AG04450 (cell line): ENCODE measurements around the gene PER2. TPM values are rescaled to one million over a fixed set of nuclear protein-coding genes. Genes with fewer than 3 reads are reported as not detected.
"Not testable (repeated sequence)": the region's sequence is repeated elsewhere in the genome, so short reads cannot be mapped to it uniquely, and the experiment has no call there.

ENCODE experiments used
- CTCF ChIA-PET: fragments of 300-600, 350-600 bp; formaldehyde crosslinking; extraction: SDS; loops from one replicate; lab custom pipeline; 2022; ENCODE audit warnings: antibody characterized with exemption, inconsistent platforms; lab: Charles Lee
- POLR2A ChIA-PET: fragments of 350-600 bp; formaldehyde crosslinking; extraction: SDS; loops from one replicate; lab custom pipeline; 2021; ENCODE audit warnings: antibody characterized with exemption, inconsistent platforms; lab: Yijun Ruan, JAX
- DNase-seq: peaks from one replicate; pipeline ENCODE4 v3.0.0-alpha.2; 2011; ENCODE audit warnings: low read depth, low spot score
- H3K27ac ChIP-seq: one replicate; pipeline ENCODE4 v1.5.1; 2012; ENCODE audit warnings: low read depth, low read length, control low read depth
- H3K27me3 ChIP-seq: one replicate; pipeline ENCODE4 v1.6.0; 2012; ENCODE audit warnings: low read length; ENCODE audit not compliant: control insufficient read depth, insufficient read depth
- H3K4me3 ChIP-seq: 2 replicates; pipeline ENCODE4 v1.5.1; 2011; ENCODE audit warnings: mild to moderate bottlenecking, low read depth, low read length, control low read depth
- H3K9me3 ChIP-seq: 2 replicates; pipeline ENCODE4 v1.5.1; 2012; ENCODE audit warnings: low read length; ENCODE audit not compliant: control insufficient read depth, insufficient read depth
- polyA plus RNA-seq: library from polyadenylated mRNA; depleted of rRNA; stranded (reverse); fragments of >200 nt; gene quantifications from 2 replicates; pipeline ENCODE4 v1.2.3, GENCODE V29; 2011
- TF ChIP-seq, protein P1 (sequence below): IDR thresholded peaks from 2 replicates; pipeline ENCODE4 v1.5.1; 2011; ENCODE audit warnings: low read depth, low read length, control low read depth, inconsistent platforms

Gene PER2
- polyA plus RNA-seq, 1 experiment, result 1.9 TPM

DNA sequence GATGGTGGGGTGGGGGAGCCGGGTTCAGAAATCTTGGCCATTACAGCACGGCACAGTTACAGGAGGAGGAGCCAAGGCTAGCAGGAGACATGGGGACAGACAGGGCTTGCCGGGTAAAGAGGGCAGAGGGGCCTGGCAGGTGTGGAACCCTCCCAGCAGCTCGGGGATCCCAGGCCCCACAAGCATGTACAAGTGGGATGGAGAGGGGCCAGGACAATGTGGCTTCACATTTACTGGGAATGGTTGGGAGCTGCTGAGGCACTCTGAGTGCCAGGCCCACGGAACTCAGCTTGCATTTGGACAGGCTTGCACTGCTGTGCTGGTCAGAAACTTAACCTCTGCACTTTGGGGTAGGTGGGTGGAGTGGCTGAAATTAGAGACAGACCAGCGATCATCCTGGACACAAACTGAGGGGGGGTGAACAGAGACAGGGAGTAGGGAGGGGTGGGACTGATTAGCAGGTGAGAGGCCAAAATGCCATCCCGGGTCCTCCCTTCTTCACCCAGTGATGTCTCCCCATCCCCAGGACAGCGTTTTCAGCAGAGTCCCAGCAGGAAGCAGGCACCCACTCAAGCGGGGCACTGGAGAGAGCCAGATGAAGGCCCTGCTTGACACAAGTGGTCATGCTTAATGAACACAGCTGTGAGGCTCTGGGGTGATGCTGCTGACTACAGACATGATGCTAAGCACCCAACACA, 9.6 kb downstream of the PER2 start:
- DNase-seq, result no peak
- POLR2A ChIA-PET, result interaction anchor here (0.7 kb wide), 1 partner anchor 348 kb away, joined by 5 read pairs; no protein-coding TSS in a partner anchor

GRCh38 chr2:238277695-238278094, 10.7 kb downstream of the PER2 start:
- H3K27me3 ChIP-seq, result no peaks in the 10 kb centered on the region
- TF ChIP-seq, protein P1, sequence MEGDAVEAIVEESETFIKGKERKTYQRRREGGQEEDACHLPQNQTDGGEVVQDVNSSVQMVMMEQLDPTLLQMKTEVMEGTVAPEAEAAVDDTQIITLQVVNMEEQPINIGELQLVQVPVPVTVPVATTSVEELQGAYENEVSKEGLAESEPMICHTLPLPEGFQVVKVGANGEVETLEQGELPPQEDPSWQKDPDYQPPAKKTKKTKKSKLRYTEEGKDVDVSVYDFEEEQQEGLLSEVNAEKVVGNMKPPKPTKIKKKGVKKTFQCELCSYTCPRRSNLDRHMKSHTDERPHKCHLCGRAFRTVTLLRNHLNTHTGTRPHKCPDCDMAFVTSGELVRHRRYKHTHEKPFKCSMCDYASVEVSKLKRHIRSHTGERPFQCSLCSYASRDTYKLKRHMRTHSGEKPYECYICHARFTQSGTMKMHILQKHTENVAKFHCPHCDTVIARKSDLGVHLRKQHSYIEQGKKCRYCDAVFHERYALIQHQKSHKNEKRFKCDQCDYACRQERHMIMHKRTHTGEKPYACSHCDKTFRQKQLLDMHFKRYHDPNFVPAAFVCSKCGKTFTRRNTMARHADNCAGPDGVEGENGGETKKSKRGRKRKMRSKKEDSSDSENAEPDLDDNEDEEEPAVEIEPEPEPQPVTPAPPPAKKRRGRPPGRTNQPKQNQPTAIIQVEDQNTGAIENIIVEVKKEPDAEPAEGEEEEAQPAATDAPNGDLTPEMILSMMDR, result no peak
- no peak overlapping the region for H3K4me3 ChIP-seq
- no peak overlapping the region for H3K27ac ChIP-seq
- CTCF ChIA-PET, result interaction anchor here (0.5 to 3.2 kb wide), 2 partner anchors 13 to 503 kb away, joined by 3 to 16 read pairs; no protein-coding TSS in a partner anchor
- H3K9me3 ChIP-seq, result no peaks in the 10 kb centered on the region
- POLR2A ChIA-PET, result no interaction called here
- no peak for DNase-seq

More for the DNA sequence above, 9.6 kb downstream of the PER2 start:
- CTCF ChIA-PET, result interaction anchor here (1.0 to 1.6 kb wide), 2 partner anchors 15 to 23 kb away, joined by 4 read pairs; no protein-coding TSS in a partner anchor
- Histone ChIP-seq H3K4me3 (no peak overlapping the region), H3K27ac (no peak overlapping the region), H3K27me3 (no peaks in the 10 kb centered on the region), H3K9me3 (no peaks in the 10 kb centered on the region)
- TF ChIP-seq, protein P1, result no peak

DNA sequence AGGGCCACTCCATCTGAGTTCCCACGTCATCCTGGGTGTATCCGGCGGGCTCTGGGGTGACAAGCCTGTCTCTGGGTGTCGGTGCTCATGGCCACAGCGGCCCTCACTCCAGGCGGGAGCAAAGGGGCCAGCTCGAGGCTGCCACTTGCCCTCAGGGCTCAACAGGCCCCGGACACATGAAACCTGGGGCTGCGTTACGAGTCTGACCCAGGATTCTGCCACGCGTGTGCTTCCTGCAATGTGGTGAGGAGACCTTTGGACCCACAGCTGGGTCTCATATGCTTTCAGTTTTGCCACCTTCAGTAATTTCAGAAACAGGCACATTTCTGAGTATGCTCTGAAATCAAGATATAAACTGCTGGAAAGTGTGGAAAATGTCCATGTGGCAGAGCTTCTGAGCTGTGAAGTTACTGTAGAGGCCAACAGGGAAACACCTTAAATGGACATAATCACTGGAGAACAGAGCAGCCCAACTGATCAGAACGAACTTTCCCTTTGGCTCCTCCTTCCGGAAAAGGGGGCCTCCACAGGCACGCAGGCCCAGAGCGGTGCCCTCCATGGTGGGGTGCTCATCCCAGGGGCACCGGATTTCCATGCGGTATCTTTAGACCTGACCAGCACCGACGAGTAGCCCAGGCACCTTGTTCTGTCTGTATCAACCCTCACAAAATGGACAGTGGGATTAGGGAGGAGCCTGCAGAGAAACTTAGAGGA, 14.1 kb downstream of the PER2 start:
- ChIA-PET CTCF (interaction anchor here (0.9 to 3.2 kb wide), 3 partner anchors 10 to 147 kb away, joined by 3 to 16 read pairs (median 9); no protein-coding TSS in a partner anchor), POLR2A (no interaction called here)
- DNase-seq, result no peak
- Histone ChIP-seq H3K27me3 (no peaks in the 10 kb centered on the region), H3K27ac (no peak overlapping the region), H3K9me3 (no peaks in the 10 kb centered on the region), H3K4me3 (no peak overlapping the region)
- TF ChIP-seq, protein P1, result no peak

- H3K27me3 ChIP-seq, H3K9me3 ChIP-seq, H3K27ac ChIP-seq, POLR2A ChIA-PET, H3K4me3 ChIP-seq, DNase-seq: not testable (repeated sequence)
- CTCF ChIA-PET, result interaction anchor here (1.7 kb wide), 1 partner anchor 10 kb away, joined by 9 read pairs; no protein-coding TSS in a partner anchor
These were observed 15.0 kb downstream of the PER2 start for GRCh38 chr2:238273433-238273832.

DNA sequence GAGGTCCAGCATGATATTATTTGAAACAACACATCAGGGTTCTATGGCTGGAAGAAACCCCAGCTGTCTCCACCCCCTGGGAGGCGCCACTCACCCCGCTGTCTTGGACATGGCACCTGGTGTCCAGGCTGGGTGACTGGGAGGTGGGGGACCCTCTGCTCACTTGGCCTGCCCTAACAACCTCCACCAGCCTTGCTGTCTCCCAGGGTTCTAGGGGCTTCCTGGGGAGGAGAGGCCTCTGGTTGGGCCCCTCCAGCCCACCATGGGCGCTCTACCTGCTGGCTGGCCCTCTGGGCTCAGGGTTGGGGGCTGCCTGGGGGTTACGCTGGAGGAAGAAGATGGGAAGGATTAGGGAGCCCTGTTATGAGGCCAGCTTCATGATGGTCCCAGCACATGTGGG, 16.3 kb downstream of the PER2 start:
- Histone ChIP-seq H3K27me3 (no peaks in the 10 kb centered on the region), H3K4me3 (no peak overlapping the region), H3K9me3 (no peaks in the 10 kb centered on the region), H3K27ac (peak overlapping the region; percentile 11)
- ChIA-PET CTCF (interaction anchor here (0.9 kb wide), 1 partner anchor 9 kb away, joined by 4 read pairs; no protein-coding TSS in a partner anchor), POLR2A (no interaction called here)
- DNase-seq, result no peak
- TF ChIP-seq, protein P1, result no peak

DNA sequence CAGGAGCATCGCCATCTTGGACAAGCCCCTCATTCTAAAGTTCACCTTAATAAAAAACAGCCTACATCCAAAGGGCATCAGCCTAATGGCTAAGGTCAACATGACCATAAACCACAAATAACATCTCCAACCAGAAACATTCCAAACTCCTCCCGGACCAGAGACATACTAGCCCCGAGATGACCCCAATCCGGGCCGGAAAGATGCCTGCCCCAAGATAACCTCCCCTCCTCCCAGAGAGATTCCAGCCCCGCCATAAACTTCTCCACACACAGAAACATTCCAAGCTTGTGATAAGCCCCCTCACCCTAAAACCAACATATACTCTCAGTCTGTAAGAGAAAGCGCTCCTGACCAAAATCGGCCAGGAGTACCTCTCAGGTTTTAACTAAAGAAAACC, 16.7 kb downstream of the PER2 start:
- H3K4me3 ChIP-seq, H3K27ac ChIP-seq, DNase-seq, H3K27me3 ChIP-seq, H3K9me3 ChIP-seq, POLR2A ChIA-PET: not testable (repeated sequence)
- CTCF ChIA-PET, result interaction anchor here (0.9 kb wide), 1 partner anchor 8 kb away, joined by 4 read pairs; no protein-coding TSS in a partner anchor
